Glomerular endothelial cell (primary cell): ENCODE measurements around the gene DLL4. TPM values are rescaled to one million over a fixed set of nuclear protein-coding genes. Genes with fewer than 3 reads are reported as not detected.
"Not testable (repeated sequence)": the region's sequence is repeated elsewhere in the genome, so short reads cannot be mapped to it uniquely, and the experiment has no call there.

Experiments used
- DNase-seq: peaks from one replicate; pipeline ENCODE4 v3.0.0-alpha.2; 2011; ENCODE audit warnings: low read depth, low spot score; ENCODE audit errors: extremely low read depth
- total RNA-seq: library from RNA; depleted of rRNA; stranded (reverse); fragments of >200 nt; gene quantifications from 2 replicates; pipeline ENCODE4 v1.2.3, GENCODE V29; 2015

Gene DLL4
- total RNA-seq, 1 donor from 2014 or later: 213 TPM

- DNase-seq: no peak
Observed at GRCh38 chr15:40940296-40940801, 11.2 kb downstream of the DLL4 start.

GRCh38 chr15:40941068-40941527 is 12.0 kb downstream of the DLL4 start:
- no peak for DNase-seq

- no peak for DNase-seq
Observed at GRCh38 chr15:40941528-40942336, 12.6 kb downstream of the DLL4 start.

GRCh38 chr15:40942337-40942854 is 13.3 kb downstream of the DLL4 start:
- DNase-seq: no peak

GRCh38 chr15:40942878-40943277 is 13.7 kb downstream of the DLL4 start:
- DNase-seq: no peak

- DNase-seq: no peak
Observed at GRCh38 chr15:40943764-40944365, 14.7 kb downstream of the DLL4 start.

- no peak for DNase-seq
Observed at GRCh38 chr15:40944510-40945296, 15.6 kb downstream of the DLL4 start.

- no peak for DNase-seq
Observed at GRCh38 chr15:40948706-40949473, 19.8 kb downstream of the DLL4 start.

GRCh38 chr15:40949756-40950207 is 20.6 kb downstream of the DLL4 start:
- no peak for DNase-seq

- no peak for DNase-seq
Observed at GRCh38 chr15:40951764-40952163, 22.6 kb downstream of the DLL4 start.

GRCh38 chr15:40952301-40952900 is 23.3 kb downstream of the DLL4 start:
- no peak for DNase-seq

GRCh38 chr15:40952901-40953712 is 24.0 kb downstream of the DLL4 start, which contains the start of gene CHAC1:
CHAC1 (plus strand) TSS chr15:40953471; CDS start chr15:40953584, 113 bp downstream.
- DNase-seq: no peak

GRCh38 chr15:40953713-40954074 is 24.6 kb downstream of the DLL4 start:
- no peak for DNase-seq

GRCh38 chr15:40954158-40954848 is 25.2 kb downstream of the DLL4 start:
- DNase-seq: not testable (repeated sequence)

- no peak for DNase-seq
Observed at GRCh38 chr15:40955141-40955903, 26.2 kb downstream of the DLL4 start.

GRCh38 chr15:40955930-40956540 is 26.9 kb downstream of the DLL4 start:
- no peak for DNase-seq

- no peak for DNase-seq
Observed at GRCh38 chr15:40956541-40956982, 27.4 kb downstream of the DLL4 start.
